Brain microvascular endothelial cell (primary cell): ENCODE data around the gene TTC34.

Source experiments
- DNase-seq: peaks from one replicate; pipeline ENCODE4 v3.0.0-alpha.2; 2020
- H3K27ac ChIP-seq: fragments of 250-450 bp; sonication (Bioruptor Pico); 2 replicates; pipeline ENCODE4 v1.5.1; 2020; ENCODE audit warnings: mild to moderate bottlenecking, moderate library complexity
- H3K27me3 ChIP-seq: fragments of 250-450 bp; sonication (Bioruptor Pico); replicated peaks from 2 replicates; pipeline ENCODE4 v1.5.1; 2020; ENCODE audit warnings: mild to moderate bottlenecking
- H3K36me3 ChIP-seq: fragments of 250-450 bp; sonication (Bioruptor Pico); replicated peaks from 2 replicates; pipeline ENCODE4 v1.5.1; 2020; ENCODE audit warnings: mild to moderate bottlenecking
- H3K4me3 ChIP-seq: 2 replicates; pipeline ENCODE4 v1.5.1; 2011; ENCODE audit warnings: low read depth, mild to moderate bottlenecking, control low read depth, low read length, moderate library complexity
- CTCF ChIP-seq: IDR thresholded peaks from 2 replicates; pipeline ENCODE4 v1.5.1; 2011; ENCODE audit warnings: low read depth, mild to moderate bottlenecking, moderate library complexity, low read length, control low read depth, inconsistent platforms; ENCODE audit errors: missing control alignments
- in situ Hi-C: cut with HindIII; loops from 2 replicates; pipeline ENCODE4 v1.10.0; 2017; ENCODE audit warnings: low sequenced_read_pairs, low pct_ligation_motif_present

The TTC34 gene

GRCh38 chr1:2785631-2786328 lies 15.7 kb downstream of the TTC34 start:
- TF ChIP-seq CTCF: no peak
- Histone ChIP-seq H3K27ac (no peak overlapping the region), H3K27me3 (no peaks in the 10 kb centered on the region), H3K36me3 (no peaks in the 10 kb centered on the region), H3K4me3 (no peak overlapping the region)
- no peak for DNase-seq
- in situ Hi-C loops: no loop called here

GRCh38 chr1:2784854-2785630 lies 16.5 kb downstream of the TTC34 start:
- Histone ChIP-seq H3K4me3 (no peak overlapping the region), H3K27me3 (no peaks in the 10 kb centered on the region), H3K27ac (no peak overlapping the region), H3K36me3 (no peaks in the 10 kb centered on the region)
- no peak for DNase-seq
- in situ Hi-C loops: no loop called here
- no peak for TF ChIP-seq CTCF

GRCh38 chr1:2783435-2784397 lies 17.8 kb downstream of the TTC34 start:
- no peak overlapping the region for H3K4me3 ChIP-seq
- H3K27ac ChIP-seq: no peak overlapping the region
- no peaks in the 10 kb centered on the region for H3K27me3 ChIP-seq
- no peak for DNase-seq
- no peak for TF ChIP-seq CTCF
- H3K36me3 ChIP-seq: no peaks in the 10 kb centered on the region
- in situ Hi-C loops: no loop called here

GRCh38 chr1:2783069-2783434 lies 18.4 kb downstream of the TTC34 start:
- in situ Hi-C loops: no loop called here
- Histone ChIP-seq H3K4me3 (no peak overlapping the region), H3K27ac (no peak overlapping the region), H3K36me3 (no peaks in the 10 kb centered on the region), H3K27me3 (no peaks in the 10 kb centered on the region)
- no peak for TF ChIP-seq CTCF
- no peak for DNase-seq

DNA sequence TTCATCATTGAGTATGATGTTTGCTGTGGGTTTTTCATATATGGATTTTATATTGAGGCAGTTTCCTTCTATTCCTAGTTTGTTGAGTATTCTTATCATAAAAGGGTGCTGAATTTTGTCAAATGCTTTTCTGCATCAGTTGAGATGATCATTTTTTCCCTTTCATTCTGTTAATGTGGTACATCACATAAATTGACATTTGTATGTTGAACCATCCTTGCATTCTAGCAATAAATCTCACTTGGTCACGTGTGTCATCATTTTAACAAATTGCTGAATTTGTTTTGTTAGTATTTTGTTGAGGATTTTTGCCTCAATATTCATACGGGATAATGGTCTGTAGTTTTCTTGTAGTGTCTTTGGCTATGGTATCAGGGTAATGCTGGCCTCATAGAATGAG lies 19.9 kb downstream of the TTC34 start:
- TF ChIP-seq CTCF: no peak
- in situ Hi-C loops: no loop called here
- no peak overlapping the region for H3K4me3 ChIP-seq
- no peaks in the 10 kb centered on the region for H3K27me3 ChIP-seq
- H3K27ac ChIP-seq: no peak overlapping the region
- H3K36me3 ChIP-seq: no peaks in the 10 kb centered on the region
- no peak for DNase-seq
